ENCODE results near the gene OR2L3. TPM values are rescaled to one million over a fixed set of nuclear protein-coding genes. Genes with fewer than 3 reads are reported as not detected.
"Not testable (repeated sequence)": the region's sequence is repeated elsewhere in the genome, so short reads cannot be mapped to it uniquely, and the experiment has no call there.

Gene OR2L3
- total RNA-seq, 1 experiment from 2014 or later: not detected

GRCh38 chr1:248065604-248066003 lies 19.0 kb downstream of the OR2L3 start:
- no peaks in the 10 kb centered on the region for H3K27me3 ChIP-seq (replicated peaks; ENCODE audit: insufficient read depth, low read depth, low read length, poor library complexity)
- ChIA-PET POLR2A (ENCODE audit: low non-redundant PET) (no interaction called here), CTCF (no interaction called here)
- H3K36me3 ChIP-seq (ENCODE audit: insufficient read depth, low read length, poor library complexity, severe bottlenecking): no peaks in the 10 kb centered on the region
- no TSS peak for BruUV-seq (replicated peaks)
- DNase-seq (ENCODE audit: low spot score): no peak
- H3K4me1 ChIP-seq (ENCODE audit: insufficient read depth, low read length, poor library complexity, severe bottlenecking): no peaks in the 10 kb centered on the region
- no peak overlapping the region for H3K4me3 ChIP-seq (ENCODE audit: low read depth, low read length, poor library complexity, severe bottlenecking)
- intact Hi-C loops (cut with micrococcal nuclease; ENCODE audit: unreplicated experiment): no loop called here
- no peak for TF ChIP-seq CTCF (conservative IDR thresholded peaks at IDR 0.05; ENCODE audit: low read depth, low read length)
- no peak for TF ChIP-seq EZH2 (IDR thresholded peaks at IDR 0.05; ENCODE audit: borderline replicate concordance, low read depth, low read length, poor library complexity, severe bottlenecking)
- no peak overlapping the region for H3K27ac ChIP-seq (ENCODE audit: low read depth, low read length, poor library complexity, severe bottlenecking)
- peaks cover 7% of the 10 kb centered on the region for H3K9me3 ChIP-seq (ENCODE audit: low read depth, low read length, poor library complexity, severe bottlenecking)

- intact Hi-C loops (cut with micrococcal nuclease; ENCODE audit: unreplicated experiment); H3K36me3 ChIP-seq (ENCODE audit: insufficient read depth, low read length, poor library complexity, severe bottlenecking); CTCF ChIA-PET; BruUV-seq (replicated peaks); H3K27me3 ChIP-seq (replicated peaks; ENCODE audit: insufficient read depth, low read depth, low read length, poor library complexity); H3K9me3 ChIP-seq (ENCODE audit: low read depth, low read length, poor library complexity, severe bottlenecking); H3K4me1 ChIP-seq (ENCODE audit: insufficient read depth, low read length, poor library complexity, severe bottlenecking); H3K4me3 ChIP-seq (ENCODE audit: low read depth, low read length, poor library complexity, severe bottlenecking); POLR2A ChIA-PET (ENCODE audit: low non-redundant PET); H3K27ac ChIP-seq (ENCODE audit: low read depth, low read length, poor library complexity, severe bottlenecking); DNase-seq (ENCODE audit: low spot score): not testable (repeated sequence)
Observed at GRCh38 chr1:248083864-248084263, 37.2 kb downstream of the OR2L3 start.

GRCh38 chr1:248094884-248095283 lies 48.2 kb downstream of the OR2L3 start, which contains the start of gene OR2L13:
OR2L13 (plus strand) TSS chr1:248095184; CDS start chr1:248099376, 4,192 bp downstream.
- TF ChIP-seq CTCF (conservative IDR thresholded peaks at IDR 0.05; ENCODE audit: low read depth, low read length) (no peak), EZH2 (IDR thresholded peaks at IDR 0.05; ENCODE audit: borderline replicate concordance, low read depth, low read length, poor library complexity, severe bottlenecking) (no peak)
- Histone ChIP-seq H3K4me3 (ENCODE audit: low read depth, low read length, poor library complexity, severe bottlenecking) (no peak within 1 kb of the TSS), H3K27ac (ENCODE audit: low read depth, low read length, poor library complexity, severe bottlenecking) (no peak within 1 kb of the TSS), H3K9me3 (ENCODE audit: low read depth, low read length, poor library complexity, severe bottlenecking) (peaks cover 44% of the 10 kb centered on the region), H3K36me3 (ENCODE audit: insufficient read depth, low read length, poor library complexity, severe bottlenecking) (no peaks in the 10 kb centered on the region), H3K27me3 (replicated peaks; ENCODE audit: insufficient read depth, low read depth, low read length, poor library complexity) (no peaks in the 10 kb centered on the region), H3K4me1 (ENCODE audit: insufficient read depth, low read length, poor library complexity, severe bottlenecking) (no peaks in the 10 kb centered on the region)
- intact Hi-C loops (cut with micrococcal nuclease; ENCODE audit: unreplicated experiment): no loop called here
- ChIA-PET CTCF (no interaction called here), POLR2A (ENCODE audit: low non-redundant PET) (no interaction called here)
- BruUV-seq (replicated peaks): no TSS peak
- no peak for DNase-seq (ENCODE audit: low spot score)

DNA sequence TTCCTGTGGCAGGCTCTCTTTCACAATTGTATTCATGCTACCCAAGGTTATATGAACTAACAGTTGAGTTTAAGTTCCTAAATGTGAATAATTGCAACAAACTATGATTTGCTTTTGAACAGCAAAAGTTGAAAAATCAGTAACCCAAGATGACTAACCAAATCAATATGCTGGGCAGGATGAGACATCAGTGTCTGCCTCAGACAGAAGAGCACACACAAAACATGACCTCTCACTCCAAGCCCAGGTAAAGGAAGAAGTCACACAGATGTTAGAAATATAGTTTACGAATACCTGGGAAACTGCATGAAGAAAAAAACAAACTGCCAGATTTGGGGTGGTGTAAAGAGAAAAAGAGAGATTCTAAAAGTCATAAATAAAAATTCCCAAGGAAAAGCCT lies 51.9 kb downstream of the OR2L3 start:
- H3K4me1 ChIP-seq (ENCODE audit: insufficient read depth, low read length, poor library complexity, severe bottlenecking): no peaks in the 10 kb centered on the region
- POLR2A ChIA-PET (ENCODE audit: low non-redundant PET): no interaction called here
- TF ChIP-seq CTCF (conservative IDR thresholded peaks at IDR 0.05; ENCODE audit: low read depth, low read length): no peak
- TF ChIP-seq EZH2 (IDR thresholded peaks at IDR 0.05; ENCODE audit: borderline replicate concordance, low read depth, low read length, poor library complexity, severe bottlenecking): no peak
- no peaks in the 10 kb centered on the region for H3K36me3 ChIP-seq (ENCODE audit: insufficient read depth, low read length, poor library complexity, severe bottlenecking)
- H3K27me3 ChIP-seq (replicated peaks; ENCODE audit: insufficient read depth, low read depth, low read length, poor library complexity): no peaks in the 10 kb centered on the region
- intact Hi-C loops (cut with micrococcal nuclease; ENCODE audit: unreplicated experiment): no loop called here
- no TSS peak for BruUV-seq (replicated peaks)
- CTCF ChIA-PET: no interaction called here
- H3K9me3 ChIP-seq (ENCODE audit: low read depth, low read length, poor library complexity, severe bottlenecking): peaks cover 21% of the 10 kb centered on the region
- no peak for DNase-seq (ENCODE audit: low spot score)
- no peak overlapping the region for H3K27ac ChIP-seq (ENCODE audit: low read depth, low read length, poor library complexity, severe bottlenecking)
- H3K4me3 ChIP-seq (ENCODE audit: low read depth, low read length, poor library complexity, severe bottlenecking): no peak overlapping the region

All from A673 (cell line).